NK-92 treated with Interleukin-12 subunit alpha and Interleukin-12 subunit beta, amount 100 ng/mL, for 24 hours (cell line): ENCODE results near the gene S100A10.

Source experiments
- DNase-seq: peaks from one replicate; lab custom pipeline; 2025; lab: John Stamatoyannopoulos, UW

The S100A10 gene

GRCh38 chr1:151988405-151988923 is 5.2 kb downstream of the S100A10 start:
- no peak for DNase-seq

- DNase-seq: no peak
These were observed 7.0 kb downstream of the S100A10 start for GRCh38 chr1:151986501-151987190.

DNA sequence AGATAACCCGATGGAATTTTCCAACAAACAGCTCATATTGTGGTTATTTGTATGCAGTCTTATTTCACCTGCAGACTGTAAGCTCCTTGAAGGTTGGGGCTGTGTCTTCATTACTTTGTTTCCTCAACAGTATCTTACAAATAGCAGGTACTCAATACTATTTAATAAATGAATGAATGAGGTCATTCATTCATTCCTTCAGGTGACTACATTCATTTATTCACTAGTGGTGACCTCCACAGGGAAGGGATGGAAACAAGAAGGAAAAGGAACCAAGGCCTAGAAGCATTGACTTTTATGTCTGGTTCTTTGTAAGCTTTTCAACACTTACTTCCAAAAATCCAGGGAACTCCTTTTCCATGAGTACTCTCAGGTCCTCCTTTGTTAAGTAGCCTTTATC is 7.9 kb downstream of the S100A10 start:
- no peak for DNase-seq

DNA sequence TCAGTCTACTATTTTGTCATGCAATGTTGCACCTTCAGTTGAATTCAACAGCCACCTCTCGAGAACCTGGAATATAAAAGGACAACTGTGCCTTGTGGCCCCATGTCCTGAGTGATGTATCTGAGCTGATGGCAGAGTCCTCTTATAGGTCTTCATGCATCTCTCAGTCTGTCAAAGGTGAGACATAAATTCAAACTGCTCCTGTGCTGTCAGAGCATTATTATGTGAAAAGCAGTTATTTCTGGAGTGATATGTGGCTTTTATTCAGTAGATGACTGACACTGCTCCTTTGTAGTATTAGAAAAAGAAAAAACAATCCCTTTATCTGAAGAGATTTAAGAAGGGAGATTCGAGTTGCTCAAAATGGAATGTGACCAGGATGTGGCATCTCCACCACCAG is 8.4 kb downstream of the S100A10 start:
- DNase-seq: no peak

GRCh38 chr1:151984313-151984956 is 9.2 kb downstream of the S100A10 start:
- DNase-seq: peak; percentile 31

DNA sequence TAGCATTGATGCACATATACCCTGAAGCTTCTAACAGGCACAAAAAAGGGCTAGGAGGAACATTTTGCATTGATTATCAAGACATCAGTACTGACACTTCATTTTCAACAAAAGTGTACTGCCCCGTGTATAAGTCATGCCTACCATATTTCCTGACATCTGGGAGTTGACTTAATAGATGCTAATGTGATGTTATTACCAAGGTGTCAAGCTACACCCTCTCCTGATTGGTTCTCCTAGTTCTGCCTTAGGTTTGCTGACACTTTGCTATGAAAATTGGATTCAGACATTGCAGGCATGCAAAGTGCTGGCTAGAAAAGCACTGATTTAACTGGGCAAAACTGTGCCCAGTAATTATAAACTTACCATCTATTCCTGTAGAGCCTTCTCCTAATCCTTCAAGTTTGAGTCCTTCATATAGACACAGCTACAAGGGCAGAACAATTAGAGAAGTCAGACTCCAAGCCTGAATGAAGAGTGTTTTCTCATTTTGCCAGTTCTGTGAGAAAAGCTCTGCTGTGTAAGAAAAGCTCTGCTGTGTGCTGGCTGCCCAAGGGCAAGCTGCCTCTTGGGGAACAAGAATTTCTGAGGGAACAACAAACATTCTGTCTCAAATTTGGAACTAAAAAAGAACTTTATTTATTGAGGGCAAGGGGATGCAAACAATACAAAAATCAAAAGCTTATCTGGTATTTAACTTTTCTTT is 11.2 kb downstream of the S100A10 start:
- DNase-seq: no peak

- DNase-seq: no peak
These were observed 12.5 kb downstream of the S100A10 start for GRCh38 chr1:151981178-151981525.

GRCh38 chr1:151980287-151981177 is 13.1 kb downstream of the S100A10 start:
- DNase-seq: no peak

DNA sequence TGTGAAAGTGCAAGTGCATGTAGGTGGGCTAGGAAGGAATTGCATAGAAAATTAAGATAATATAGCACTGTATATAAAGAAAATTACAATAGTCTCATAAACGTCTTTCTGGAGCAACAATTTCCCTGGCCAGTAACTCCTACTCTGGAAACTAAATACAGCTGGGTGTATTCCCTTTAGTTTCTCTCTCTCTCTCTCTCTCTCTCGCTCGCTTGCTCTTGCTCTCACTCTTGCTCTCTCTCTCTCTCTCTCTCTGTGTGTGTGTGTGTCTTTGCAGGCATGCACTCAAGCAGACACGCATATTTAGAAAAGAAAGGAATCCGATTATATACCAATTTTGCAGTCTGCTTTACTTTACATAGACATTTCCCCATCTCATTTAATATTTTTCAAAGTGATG is 14.7 kb downstream of the S100A10 start:
- DNase-seq: no peak

DNA sequence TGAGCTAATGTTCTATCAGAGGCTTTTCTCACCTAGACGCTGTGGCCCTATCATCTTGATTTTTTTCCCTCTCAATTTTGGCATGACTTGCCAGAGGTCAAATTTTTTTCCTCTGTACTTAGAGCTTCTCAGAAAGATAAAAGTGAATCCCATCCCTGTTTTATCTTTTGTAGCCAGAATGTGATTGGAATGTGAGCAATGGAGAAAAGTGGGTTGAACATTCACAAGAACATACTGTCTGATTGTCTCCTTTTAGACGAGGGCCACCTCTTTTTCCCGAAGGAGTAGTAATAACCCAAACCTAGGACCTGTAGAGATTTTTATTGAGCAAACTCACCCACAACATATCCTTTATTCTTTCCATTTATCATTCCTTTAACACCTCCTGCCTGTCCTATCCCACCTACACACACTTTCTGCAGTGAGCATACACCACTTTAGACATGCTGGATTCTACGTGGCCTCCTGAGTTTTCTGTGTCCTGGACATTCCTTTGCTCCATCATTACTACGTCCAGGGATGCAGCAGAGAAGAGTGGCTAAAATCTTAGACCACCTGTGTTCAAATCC is 15.9 kb downstream of the S100A10 start:
- DNase-seq: no peak

DNA sequence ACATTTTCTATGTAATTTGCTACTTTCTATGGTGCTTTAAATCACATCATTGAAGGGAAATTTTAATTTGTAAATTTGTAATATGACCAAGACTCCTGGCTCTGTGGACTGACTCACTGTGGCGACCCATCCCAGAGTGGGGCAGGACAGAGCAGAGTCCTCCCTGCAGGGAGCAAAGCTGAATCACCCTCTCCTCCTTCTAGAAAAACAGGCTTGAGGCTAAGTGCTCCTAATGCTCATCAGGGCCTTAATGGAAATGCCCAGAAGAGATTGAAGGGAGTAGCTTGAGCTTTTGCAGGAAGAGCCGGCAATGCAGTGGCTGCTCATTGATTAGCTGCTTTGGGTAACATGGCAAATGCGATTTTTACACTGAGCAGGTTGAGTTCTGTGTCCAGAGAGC is 16.8 kb downstream of the S100A10 start:
- DNase-seq: no peak

- no peak for DNase-seq
These were observed 17.7 kb downstream of the S100A10 start for GRCh38 chr1:151976015-151976343.

- no peak for DNase-seq
These were observed 18.2 kb downstream of the S100A10 start for GRCh38 chr1:151975311-151976014.

GRCh38 chr1:151972542-151973248 is 21.0 kb downstream of the S100A10 start:
- DNase-seq: peak; percentile 52

DNA sequence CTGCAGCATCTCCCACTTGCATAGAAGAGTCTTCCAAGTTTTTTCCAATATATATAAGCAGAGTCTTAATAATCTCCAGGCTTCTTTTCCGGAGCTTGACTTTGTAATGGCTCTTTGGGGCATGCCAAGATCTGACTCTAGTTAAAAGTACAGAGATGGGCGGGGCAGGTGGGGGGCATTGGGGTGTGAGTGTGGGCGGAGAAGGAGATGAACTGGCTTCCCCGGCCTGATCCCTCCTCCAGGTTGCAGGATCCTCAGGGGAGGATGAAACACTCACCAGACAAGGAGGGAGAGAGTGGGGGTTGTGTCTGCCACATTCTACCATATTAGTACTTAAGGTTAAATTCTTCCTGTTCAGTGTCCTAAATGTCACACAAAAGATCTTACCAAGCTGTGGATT is 23.0 kb downstream of the S100A10 start:
- DNase-seq: no peak

DNA sequence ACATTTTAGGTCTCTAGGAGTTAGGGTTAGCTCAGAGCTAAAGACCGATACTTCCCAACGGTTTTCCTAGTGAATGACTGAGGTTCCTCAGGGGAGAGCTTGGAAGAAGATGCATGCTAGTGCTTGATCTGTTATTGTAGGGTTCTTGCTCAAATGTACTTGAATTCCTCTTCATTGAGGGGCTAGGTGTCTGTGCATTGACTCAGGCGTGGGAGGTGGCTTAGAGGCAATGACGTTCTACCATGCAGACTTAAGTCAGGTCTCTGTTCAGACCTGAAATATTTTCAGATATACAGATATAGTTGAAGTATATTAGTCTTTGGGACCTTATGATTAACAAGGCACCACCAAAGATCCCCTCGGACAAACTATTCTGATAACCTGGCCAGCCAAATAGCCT is 23.5 kb downstream of the S100A10 start:
- DNase-seq: no peak

DNA sequence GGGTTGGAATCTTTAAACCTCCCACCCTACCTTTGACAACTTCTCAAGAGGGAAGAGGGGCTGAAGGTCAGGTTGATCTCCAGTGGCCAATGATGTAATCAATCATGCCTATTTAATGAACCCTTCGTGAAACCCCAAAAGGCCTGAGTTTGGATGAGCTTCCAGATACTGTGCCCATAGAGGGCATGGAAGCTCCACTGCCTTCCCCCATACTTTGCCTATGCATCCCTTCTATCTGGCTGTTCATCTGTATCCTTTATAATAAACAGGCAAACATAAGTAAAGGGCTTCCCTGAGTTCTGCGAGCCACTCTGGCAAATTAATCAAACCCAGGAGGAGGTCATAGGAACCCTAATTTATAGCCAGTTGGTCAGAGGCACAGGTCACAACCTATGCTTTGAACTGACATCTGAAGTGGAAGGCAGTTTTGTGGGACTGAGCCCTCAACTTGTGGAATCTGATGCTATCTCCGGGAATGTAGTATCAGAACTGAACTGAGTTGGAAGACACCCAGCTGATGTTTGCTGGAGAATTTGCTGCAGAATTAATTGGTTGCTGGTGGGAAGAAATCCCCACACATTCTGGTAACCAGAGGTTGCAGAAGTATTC is 24.8 kb downstream of the S100A10 start:
- DNase-seq: no peak

DNA sequence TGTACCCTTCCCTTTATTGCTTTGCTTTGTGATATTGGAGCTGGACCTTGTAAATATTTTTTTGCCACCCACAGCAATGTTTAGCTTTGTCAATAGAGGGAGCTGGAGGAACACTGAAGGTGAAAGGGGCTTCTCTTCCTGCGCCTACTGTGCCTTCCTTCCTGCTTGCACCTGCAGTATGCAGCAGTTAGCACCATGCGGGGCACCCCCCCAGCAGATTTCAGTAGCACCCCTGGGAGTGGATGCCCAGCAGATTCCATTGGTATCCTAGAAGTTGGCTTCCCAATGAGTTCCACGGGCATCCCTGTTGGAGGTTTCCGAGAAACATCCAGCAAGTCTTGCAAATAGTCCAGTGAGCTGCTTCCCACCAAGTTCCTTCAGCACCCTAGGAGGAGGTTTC is 25.6 kb downstream of the S100A10 start:
- peak; percentile 50 for DNase-seq

GRCh38 chr1:151967091-151967490 is 26.6 kb downstream of the S100A10 start:
- no peak for DNase-seq

GRCh38 chr1:151966061-151966460 is 27.6 kb downstream of the S100A10 start:
- no peak for DNase-seq
